SU-DHL-6 (cell line): ENCODE results near the gene MRGPRD.

Experiments used
- EZH2phosphoT487 ChIP-seq: fragments of 200-600 bp; sonication (generic), shearing (Covaris generic); conservative IDR thresholded peaks from 2 replicates; pipeline ENCODE4 v1.6.1; 2018; ENCODE audit warnings: mild to moderate bottlenecking, antibody characterized with exemption, low read length, moderate library complexity, mixed read lengths
- TF ChIP-seq, protein P1 (sequence below): fragments of 200-600 bp; sonication (generic); IDR thresholded peaks from one replicate; pipeline ENCODE4 v1.5.1; 2017; ENCODE audit warnings: antibody characterized with exemption, mild to moderate bottlenecking, low read length, moderate library complexity; ENCODE audit not compliant: insufficient read depth, poor library complexity, severe bottlenecking

GRCh38 chr11:68956142-68956541 is 24.6 kb downstream of the MRGPRD start:
- TF ChIP-seq, protein P1, sequence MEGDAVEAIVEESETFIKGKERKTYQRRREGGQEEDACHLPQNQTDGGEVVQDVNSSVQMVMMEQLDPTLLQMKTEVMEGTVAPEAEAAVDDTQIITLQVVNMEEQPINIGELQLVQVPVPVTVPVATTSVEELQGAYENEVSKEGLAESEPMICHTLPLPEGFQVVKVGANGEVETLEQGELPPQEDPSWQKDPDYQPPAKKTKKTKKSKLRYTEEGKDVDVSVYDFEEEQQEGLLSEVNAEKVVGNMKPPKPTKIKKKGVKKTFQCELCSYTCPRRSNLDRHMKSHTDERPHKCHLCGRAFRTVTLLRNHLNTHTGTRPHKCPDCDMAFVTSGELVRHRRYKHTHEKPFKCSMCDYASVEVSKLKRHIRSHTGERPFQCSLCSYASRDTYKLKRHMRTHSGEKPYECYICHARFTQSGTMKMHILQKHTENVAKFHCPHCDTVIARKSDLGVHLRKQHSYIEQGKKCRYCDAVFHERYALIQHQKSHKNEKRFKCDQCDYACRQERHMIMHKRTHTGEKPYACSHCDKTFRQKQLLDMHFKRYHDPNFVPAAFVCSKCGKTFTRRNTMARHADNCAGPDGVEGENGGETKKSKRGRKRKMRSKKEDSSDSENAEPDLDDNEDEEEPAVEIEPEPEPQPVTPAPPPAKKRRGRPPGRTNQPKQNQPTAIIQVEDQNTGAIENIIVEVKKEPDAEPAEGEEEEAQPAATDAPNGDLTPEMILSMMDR: no peak
- TF ChIP-seq EZH2phosphoT487: no peak
